ENCODE data around the gene FCHSD2.
"Not testable (repeated sequence)": the region's sequence is repeated elsewhere in the genome, so short reads cannot be mapped to it uniquely, and the experiment has no call there.

- TF ChIP-seq EZH2 (IDR thresholded peaks at IDR 0.05; ENCODE audit: insufficient read depth, poor library complexity, severe bottlenecking); EZH2phosphoT487 (IDR thresholded peaks at IDR 0.05; ENCODE audit: insufficient read depth, low read depth): not testable (repeated sequence)
These were observed 314.5 kb downstream of the FCHSD2 start for GRCh38 chr11:72827656-72828055.

All from GM23248 (cell line).